HG02610 (cell line): ENCODE data around the gene INTS13.
A peak's percentile ranks its signal among the peaks of the same experiment; 100 is the strongest.
"Not testable (repeated sequence)": the region's sequence is repeated elsewhere in the genome, so short reads cannot be mapped to it uniquely, and the experiment has no call there.

Source experiments
- ATAC-seq: cut with Tn5 transposase; IDR thresholded peaks from one replicate; pipeline ENCODE4 v1.9.1; 2021; ENCODE audit warnings: mild to moderate bottlenecking, moderate library complexity; ENCODE audit not compliant: unreplicated experiment

Gene INTS13

DNA sequence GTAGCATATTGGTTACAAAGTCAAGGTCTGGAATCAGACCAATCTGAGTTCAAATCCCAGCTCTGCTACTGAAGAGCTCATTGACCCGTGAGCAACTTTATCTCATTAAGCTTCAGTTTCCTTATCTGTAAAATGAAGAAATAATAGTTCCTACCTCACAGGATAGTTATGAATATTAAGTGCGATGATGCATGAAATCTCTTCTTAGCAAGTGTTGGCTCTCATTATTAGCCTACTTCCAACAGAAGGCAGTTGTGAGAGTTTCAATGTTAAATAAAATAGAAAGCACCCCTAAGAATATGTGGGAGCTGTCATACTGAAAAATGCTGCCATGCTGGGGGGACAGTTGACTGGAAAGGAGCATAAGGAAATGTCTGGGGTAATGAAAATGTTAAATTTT, 65.8 kb downstream of the INTS13 start:
- ATAC-seq: no peak

DNA sequence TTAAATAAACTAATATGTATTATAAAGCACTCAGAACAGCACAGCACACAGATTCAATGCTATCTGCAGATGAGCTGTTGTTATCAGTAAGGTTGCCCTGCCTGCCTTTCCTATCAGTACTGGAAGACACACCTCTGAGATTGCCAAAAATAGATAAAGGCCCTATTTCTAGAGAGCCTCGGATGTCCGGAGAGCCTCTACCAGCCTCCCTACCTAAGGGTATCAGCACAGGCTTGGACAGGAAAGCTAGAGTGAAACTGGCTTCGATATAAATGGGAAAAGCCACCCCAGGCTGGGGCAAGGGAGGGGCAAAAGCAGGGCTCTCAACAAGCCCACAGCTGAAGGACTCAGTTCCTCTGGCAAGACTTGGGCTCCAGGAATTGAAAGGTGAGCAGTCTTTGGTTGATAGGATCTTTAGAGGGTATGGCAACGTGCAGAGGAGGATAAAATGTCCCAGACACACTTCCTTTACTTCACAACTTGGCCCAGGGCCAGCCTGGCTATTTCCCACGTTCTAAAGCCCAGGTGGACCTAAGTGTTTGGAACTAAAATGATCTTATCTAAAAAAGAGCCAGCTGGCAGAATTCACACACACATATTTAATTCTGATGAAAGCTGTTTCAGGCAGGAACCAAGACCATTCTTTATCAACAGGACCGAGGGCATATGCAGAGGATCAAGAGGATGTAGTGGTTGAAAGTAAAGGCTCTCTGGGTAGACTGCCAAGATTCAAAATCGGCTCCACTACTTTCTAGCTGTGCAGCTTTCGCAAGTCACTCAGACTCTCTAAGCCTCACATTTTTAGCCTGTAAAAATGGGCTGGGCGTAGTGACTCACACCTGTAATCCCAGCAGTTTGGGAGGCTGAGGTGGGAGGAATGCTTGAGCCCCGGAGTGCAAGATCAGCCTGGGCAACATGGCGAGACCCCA, 67.0 kb downstream of the INTS13 start:
- no peak for ATAC-seq

GRCh38 chr12:26869908-26870459, 67.8 kb downstream of the INTS13 start:
- no peak for ATAC-seq

DNA sequence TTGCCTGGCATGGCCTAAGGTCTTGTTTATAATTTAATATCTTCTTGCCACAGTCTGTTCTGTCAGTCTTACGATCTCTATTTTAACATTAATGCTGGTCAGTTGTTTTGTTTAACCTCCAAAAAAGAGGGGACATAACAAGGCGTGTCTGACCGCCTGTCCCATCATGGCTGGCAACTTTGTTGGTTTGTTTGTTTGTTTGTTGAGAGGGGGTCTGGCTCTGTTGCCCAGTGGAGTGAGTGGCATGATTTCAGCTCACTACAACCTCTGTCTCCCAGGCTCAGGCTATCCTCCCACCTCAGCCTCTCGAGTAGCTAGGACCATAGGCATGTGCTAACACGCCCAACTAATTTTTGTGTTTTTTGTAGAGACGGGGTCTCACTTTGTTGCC, 68.7 kb downstream of the INTS13 start:
- no peak for ATAC-seq

GRCh38 chr12:26868447-26869103, 69.2 kb downstream of the INTS13 start:
- ATAC-seq: no peak

DNA sequence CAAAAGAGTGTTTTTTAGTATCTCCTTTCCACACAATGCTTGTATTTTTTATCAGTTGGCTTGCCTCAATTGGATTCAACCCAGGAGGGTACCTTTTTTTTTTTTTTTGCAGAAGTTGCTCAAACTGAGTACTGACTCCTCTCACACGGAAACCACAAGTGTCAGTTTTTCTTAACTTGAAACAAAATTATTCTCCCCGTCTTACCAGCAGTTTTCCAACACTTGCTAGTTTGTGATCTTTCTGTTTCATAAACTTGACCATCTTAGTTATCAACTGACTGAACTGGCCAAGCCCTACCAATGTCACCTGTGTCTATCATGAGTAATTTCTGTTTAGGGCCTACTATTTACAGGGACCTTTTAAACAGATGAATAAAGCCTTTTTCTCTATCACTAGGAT, 70.7 kb downstream of the INTS13 start:
- ATAC-seq: peak; percentile 78

GRCh38 chr12:26863515-26863914, 74.3 kb downstream of the INTS13 start:
- ATAC-seq: no peak

DNA sequence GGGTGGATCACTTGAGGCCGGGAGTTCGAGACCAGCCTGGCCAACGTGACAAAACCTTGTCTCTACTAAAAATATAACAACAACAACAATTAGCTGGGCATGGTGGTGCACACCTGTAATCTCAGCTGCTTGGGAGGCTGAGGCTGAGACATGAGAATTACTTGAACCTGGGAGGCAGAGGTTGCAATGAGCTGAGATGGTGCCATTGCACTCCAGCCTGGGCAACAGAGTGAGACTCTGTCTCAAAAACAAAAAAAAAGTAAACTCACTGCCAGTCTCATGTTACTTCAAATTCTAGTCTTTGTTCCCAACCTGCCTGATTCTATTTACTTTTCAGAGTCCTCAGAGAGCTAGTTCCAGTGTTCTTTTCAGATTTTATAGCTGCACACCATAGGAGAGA, 75.0 kb downstream of the INTS13 start:
- ATAC-seq: not testable (repeated sequence)

DNA sequence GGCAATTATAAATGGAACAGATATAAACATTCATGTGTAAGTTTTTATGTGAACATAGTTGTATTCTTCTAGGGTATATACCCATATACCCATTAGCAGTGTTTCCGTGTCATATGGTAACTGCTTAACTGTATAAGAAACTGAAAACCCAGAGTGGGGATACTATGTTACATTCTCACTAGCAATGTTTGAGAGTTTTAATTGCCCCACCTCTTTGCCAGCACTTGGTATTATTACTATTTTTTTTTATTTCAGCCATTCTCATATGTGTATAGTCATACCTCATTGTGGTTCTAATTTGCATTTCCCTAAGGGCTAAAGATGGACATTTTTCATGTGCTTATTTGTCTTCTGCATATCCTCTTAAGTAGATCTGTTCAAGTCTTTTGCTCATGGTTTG, 76.1 kb downstream of the INTS13 start:
- no peak for ATAC-seq

DNA sequence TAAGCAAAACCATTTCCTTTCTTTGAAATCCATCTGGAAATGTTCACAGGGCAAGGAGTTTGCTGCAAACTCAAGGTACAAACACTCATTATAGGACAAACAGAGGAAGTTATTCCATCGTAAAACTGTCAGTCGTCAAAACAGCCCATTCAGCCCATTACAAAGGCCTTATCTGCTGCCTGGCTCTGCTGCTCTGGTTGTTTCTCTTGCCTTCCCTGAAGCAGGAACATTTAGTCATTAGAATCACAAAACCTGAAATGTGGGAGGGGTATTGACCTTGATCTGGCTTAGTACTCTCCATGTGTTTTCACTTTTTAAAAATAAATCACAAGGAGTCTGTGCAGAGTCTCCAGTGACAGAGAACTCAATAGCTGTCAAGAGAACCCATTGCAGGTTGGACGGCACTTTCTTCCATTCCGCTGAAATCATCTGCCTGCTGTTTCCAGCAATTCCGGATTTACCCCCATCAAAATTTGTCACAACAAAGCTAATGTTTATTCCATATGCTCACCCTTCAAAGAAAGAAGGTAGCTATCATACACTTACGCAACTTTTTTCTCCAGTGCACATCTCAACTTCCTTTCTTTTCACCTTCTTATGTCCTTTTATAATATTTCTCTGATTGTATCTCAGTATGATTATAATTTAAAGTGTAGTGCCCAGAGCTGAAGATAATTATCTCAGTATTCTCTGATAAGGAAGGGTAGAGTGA, 80.2 kb downstream of the INTS13 start:
- no peak for ATAC-seq

GRCh38 chr12:26855337-26855736, 82.4 kb downstream of the INTS13 start:
- no peak for ATAC-seq
